Endothelial cell of umbilical vein (primary cell): ENCODE results near the gene ARHGAP22. TPM values are rescaled to one million over a fixed set of nuclear protein-coding genes. Genes with fewer than 3 reads are reported as not detected.

ENCODE experiments used
- BruUV-seq: library from RNA; stranded (reverse); fragments of 400-500 nt; replicated peaks from 2 replicates; lab custom pipeline; 2021; lab: Mats Ljungman, UMichigan
- CTCF ChIA-PET: fragments of 300-600, 350-600 bp; sonication (Branson Sonifier 250); formaldehyde crosslinking; loops from one replicate; lab custom pipeline; 2021; ENCODE audit warnings: antibody characterized with exemption, inconsistent platforms; lab: Charles Lee
- POLR2A ChIA-PET: fragments of 300-600, 350-600 bp; sonication (Branson Sonifier 250); formaldehyde crosslinking; loops from one replicate; lab custom pipeline; 2021; ENCODE audit warnings: antibody characterized with exemption, inconsistent platforms; lab: Charles Lee
- DNase-seq: peaks from one replicate; pipeline ENCODE4 v3.0.0-alpha.2; 2011; ENCODE audit warnings: low read depth, low spot score
- FAIRE-seq: peaks from 2 replicates; lab custom pipeline; 2011; peaks lifted over from hg19 to GRCh38; lab: Jason Lieb, UNC
- H2AFZ ChIP-seq: 2 replicates; pipeline ENCODE4 v1.6.0; 2012; ENCODE audit warnings: low read depth, low read length, control low read depth, inconsistent platforms
- H3K27ac ChIP-seq: 2 replicates; pipeline ENCODE4 v1.5.1; 2011; ENCODE audit warnings: low read depth, mild to moderate bottlenecking, control low read depth, low read length, moderate library complexity; ENCODE audit not compliant: insufficient read depth
- H3K27me3 ChIP-seq, 2 experiments: 2 replicates each; pipeline versions ENCODE4 v1.6.0 to v1.6.1; 2011; ENCODE audit warnings: low read length in 2 of 2, mixed read lengths in 1 of 2; ENCODE audit not compliant: control insufficient read depth in 2 of 2, insufficient read depth in 2 of 2
- H3K36me3 ChIP-seq, 2 experiments: 2 replicates in 1 of 2; 3 replicates in 1 of 2; pipeline ENCODE4 v1.5.1; 2011; ENCODE audit warnings: low read length in 2 of 2, mild to moderate bottlenecking in 1 of 2, moderate library complexity in 1 of 2; ENCODE audit not compliant: control insufficient read depth in 2 of 2, insufficient read depth in 2 of 2; ENCODE audit errors: extremely low read depth in 1 of 2
- H3K4me1 ChIP-seq: 3 replicates; pipeline ENCODE4 v1.5.1; 2011; ENCODE audit warnings: mild to moderate bottlenecking, low read length; ENCODE audit not compliant: control insufficient read depth, insufficient read depth; ENCODE audit errors: extremely low read depth
- H3K4me2 ChIP-seq: 2 replicates; pipeline ENCODE4 v1.6.1; 2011; ENCODE audit warnings: low read length, control low read depth, mixed read lengths; ENCODE audit not compliant: insufficient read depth
- H3K4me3 ChIP-seq, 3 experiments: fragments of 200-600 bp in 1 of 3; sonication (generic), shearing (Covaris generic) in 1 of 3; replicated peaks in 1 of 3; 2 replicates each; pipeline ENCODE4 v1.5.1; 2011 to 2016; ENCODE audit warnings: control low read depth in 3 of 3, low read length in 3 of 3, mild to moderate bottlenecking in 2 of 3, inconsistent platforms in 1 of 3, low read depth in 1 of 3, moderate library complexity in 1 of 3; ENCODE audit not compliant: insufficient read depth in 1 of 3
- H3K79me2 ChIP-seq: 2 replicates; pipeline ENCODE4 v1.6.0; 2012; ENCODE audit warnings: low read length, inconsistent platforms; ENCODE audit not compliant: control insufficient read depth, insufficient read depth
- H3K9ac ChIP-seq: replicated peaks from 2 replicates; pipeline ENCODE3; 2011; ENCODE audit warnings: low read length, control low read depth; ENCODE audit not compliant: insufficient read depth; ENCODE audit errors: extremely low read depth
- H3K9me1 ChIP-seq: replicated peaks from 3 replicates; pipeline ENCODE4 v1.6.0; 2011; ENCODE audit warnings: mild to moderate bottlenecking, low read length; ENCODE audit not compliant: control insufficient read depth, insufficient read depth; ENCODE audit errors: extremely low read depth
- H3K9me3 ChIP-seq: replicated peaks from 2 replicates; pipeline ENCODE4 v1.5.1; 2012; ENCODE audit warnings: low read length, inconsistent platforms; ENCODE audit not compliant: control insufficient read depth, insufficient read depth
- H4K20me1 ChIP-seq: replicated peaks from 2 replicates; pipeline ENCODE3; 2011; ENCODE audit warnings: mild to moderate bottlenecking, low read length; ENCODE audit not compliant: control insufficient read depth, insufficient read depth; ENCODE audit errors: extremely low read depth
- EZH2 ChIP-seq: IDR thresholded peaks from 2 replicates; pipeline ENCODE4 v1.6.1; 2012; ENCODE audit warnings: borderline replicate concordance, low read depth, mild to moderate bottlenecking, moderate library complexity, low read length, inconsistent platforms; ENCODE audit not compliant: severe bottlenecking
- POLR2A ChIP-seq: IDR thresholded peaks from 2 replicates; pipeline ENCODE4 v1.6.1; 2012; ENCODE audit warnings: low read depth, mild to moderate bottlenecking, control low read depth, low read length
- dilution Hi-C: fragments of 300-500 bp; cut with MboI; formaldehyde crosslinking; loops from one replicate; pipeline ENCODE4 v1.15.0; 2019; ENCODE audit warnings: low sequenced_read_pairs; ENCODE audit not compliant: extremely low pct_ligation_motif_present
- intact Hi-C: fragments of 100-400 bp; cut with micrococcal nuclease; formaldehyde crosslinking; loops from one replicate; pipeline ENCODE4 v1.10.0; 2022
- polyA plus RNA-seq, 4 experiments: library from polyadenylated mRNA; depleted of rRNA in 3 of 4; stranded (reverse) in 3 of 4; unstranded in 1 of 4; fragments of >200 nt; gene quantifications; 2 replicates each; pipeline versions ENCODE4 v1.2.1 to v1.2.3, GENCODE V29; 2011 to 2012; ENCODE audit warnings: missing spikeins in 1 of 4
- total RNA-seq: library from RNA; stranded (reverse); gene quantifications from 2 replicates; pipeline ENCODE4 v1.2.3, GENCODE V29; 2021
- TF ChIP-seq, protein P1 (sequence below), 2 donors: IDR thresholded peaks; 1 replicate in 1 of 2; 2 replicates in 1 of 2; pipeline ENCODE4 v1.5.1; 2011; ENCODE audit warnings: low read length in 2 of 2, mild to moderate bottlenecking in 2 of 2, moderate library complexity in 2 of 2, control low read depth in 1 of 2, inconsistent platforms in 1 of 2, low read depth in 1 of 2; ENCODE audit not compliant: insufficient read depth in 1 of 2; ENCODE audit errors: extremely low read depth in 1 of 2

Gene ARHGAP22
- total and polyA plus RNA-seq, 2 donors (not counting 3 experiments of a cell fraction or from before 2014, with no cell fraction given): 8.6 to 50.3 TPM

DNA sequence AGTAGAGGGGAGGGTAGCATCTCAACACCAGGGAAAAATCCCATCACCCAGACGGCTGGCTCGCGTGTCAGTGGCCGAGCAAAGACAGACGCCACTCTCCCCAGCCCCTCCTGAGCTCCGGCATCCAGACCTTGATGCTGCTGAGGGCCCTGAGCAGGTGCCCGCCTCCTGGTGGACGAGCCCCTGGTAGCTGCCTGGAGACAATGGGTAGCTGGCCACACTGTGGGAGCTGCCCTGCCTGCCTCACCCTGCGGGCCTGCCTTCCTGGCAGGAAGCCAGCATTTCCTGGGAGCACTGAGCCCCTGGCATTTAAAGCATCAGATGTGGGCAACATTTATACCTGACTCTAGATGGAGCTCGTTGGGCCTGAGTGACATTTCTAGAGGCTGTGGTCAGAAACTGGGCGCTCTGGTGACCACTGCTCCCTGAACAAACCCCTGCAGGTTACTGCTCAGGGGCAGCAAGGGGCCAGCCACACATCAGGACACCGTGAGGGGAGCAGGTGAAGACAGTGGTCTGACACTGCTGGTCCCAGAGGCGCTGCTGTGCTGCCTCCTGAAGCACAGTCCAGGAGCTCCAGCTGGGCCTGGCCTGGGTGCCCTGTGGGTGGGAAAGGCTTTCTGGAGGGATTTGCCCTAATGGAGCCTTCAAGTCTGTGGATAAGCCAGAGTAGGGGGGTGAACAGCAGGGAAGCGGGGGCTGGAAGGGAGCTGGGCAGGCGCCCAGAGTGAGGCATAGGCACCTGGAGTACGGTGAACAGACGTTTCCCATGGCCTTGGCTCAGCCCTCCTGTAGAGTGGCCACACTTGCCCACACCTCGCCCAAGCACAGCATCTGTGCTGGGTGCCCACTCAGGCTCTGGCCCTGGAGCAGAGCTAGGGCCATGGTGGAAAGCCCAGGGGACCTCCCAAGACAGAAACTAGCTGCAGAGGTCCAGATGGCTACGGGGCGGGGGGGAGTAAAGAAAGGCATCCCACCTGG lies 159.7 kb downstream of the ARHGAP22 start:
- Histone ChIP-seq H3K9ac (no peak overlapping the region), H3K4me3 (no peak overlapping the region), H3K27me3 (no peaks in the 10 kb centered on the region), H3K36me3 (peaks cover 4 to 9% of the 10 kb centered on the region in 2 experiments), H3K9me3 (no peaks in the 10 kb centered on the region), H3K9me1 (no peaks in the 10 kb centered on the region), H3K27ac (no peak overlapping the region), H3K4me2 (no peak overlapping the region), H2AFZ (no peak overlapping the region), H3K4me1 (peaks cover 5% of the 10 kb centered on the region), H4K20me1 (no peaks in the 10 kb centered on the region), H3K79me2 (no peaks in the 10 kb centered on the region)
- FAIRE-seq: no peak
- no peak for TF ChIP-seq EZH2
- TF ChIP-seq POLR2A: no peak
- dilution Hi-C loops: no loop called here
- ChIA-PET POLR2A (interaction anchor here (1.0 kb wide), 1 partner anchor 81 kb away, joined by 4 read pairs; no protein-coding TSS in a partner anchor), CTCF (interaction anchor here (0.6 to 4.0 kb wide), 36 partner anchors 9 to 229 kb away, joined by 3 to 73 read pairs (median 4); no protein-coding TSS in a partner anchor)
- no peak for DNase-seq
- BruUV-seq: no TSS peak
- intact Hi-C loops: loop anchor here (1.0 kb wide), 3 partner anchors 61 to 211 kb away; no protein-coding TSS in a partner anchor

DNA sequence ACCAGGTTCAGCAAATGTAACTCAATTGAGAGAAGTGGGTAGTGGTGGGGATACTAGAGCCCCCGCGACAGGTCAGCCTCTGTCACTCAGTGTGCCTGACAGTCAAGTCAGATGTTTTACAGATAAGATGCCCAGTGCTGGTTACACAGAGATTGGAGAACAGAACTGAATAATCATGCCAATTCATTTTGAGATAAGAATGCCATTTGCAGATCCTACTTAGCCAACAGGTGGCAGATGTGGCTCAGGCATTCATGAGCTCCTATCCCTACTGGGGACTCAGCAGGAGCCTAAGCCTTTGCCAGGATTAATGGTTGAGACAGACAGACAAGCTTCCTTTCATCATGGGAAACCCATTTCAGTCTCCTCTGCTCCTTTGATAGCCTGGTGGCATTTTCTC lies 160.6 kb downstream of the ARHGAP22 start:
- Histone ChIP-seq H3K36me3 (peaks cover 4 to 6% of the 10 kb centered on the region in 2 experiments), H3K9me3 (no peaks in the 10 kb centered on the region), H3K9me1 (no peaks in the 10 kb centered on the region), H2AFZ (no peak overlapping the region), H3K27ac (no peak overlapping the region), H3K27me3 (no peaks in the 10 kb centered on the region), H3K9ac (no peak overlapping the region), H4K20me1 (no peaks in the 10 kb centered on the region), H3K4me3 (no peak overlapping the region), H3K4me2 (no peak overlapping the region), H3K4me1 (peaks cover 5% of the 10 kb centered on the region), H3K79me2 (no peaks in the 10 kb centered on the region)
- DNase-seq: peak; percentile 76
- CTCF ChIA-PET: interaction anchor here (0.6 to 4.0 kb wide), 36 partner anchors 8 to 229 kb away, joined by 3 to 73 read pairs (median 4); no protein-coding TSS in a partner anchor
- BruUV-seq: no TSS peak
- no peak for TF ChIP-seq POLR2A
- TF ChIP-seq, protein P1, sequence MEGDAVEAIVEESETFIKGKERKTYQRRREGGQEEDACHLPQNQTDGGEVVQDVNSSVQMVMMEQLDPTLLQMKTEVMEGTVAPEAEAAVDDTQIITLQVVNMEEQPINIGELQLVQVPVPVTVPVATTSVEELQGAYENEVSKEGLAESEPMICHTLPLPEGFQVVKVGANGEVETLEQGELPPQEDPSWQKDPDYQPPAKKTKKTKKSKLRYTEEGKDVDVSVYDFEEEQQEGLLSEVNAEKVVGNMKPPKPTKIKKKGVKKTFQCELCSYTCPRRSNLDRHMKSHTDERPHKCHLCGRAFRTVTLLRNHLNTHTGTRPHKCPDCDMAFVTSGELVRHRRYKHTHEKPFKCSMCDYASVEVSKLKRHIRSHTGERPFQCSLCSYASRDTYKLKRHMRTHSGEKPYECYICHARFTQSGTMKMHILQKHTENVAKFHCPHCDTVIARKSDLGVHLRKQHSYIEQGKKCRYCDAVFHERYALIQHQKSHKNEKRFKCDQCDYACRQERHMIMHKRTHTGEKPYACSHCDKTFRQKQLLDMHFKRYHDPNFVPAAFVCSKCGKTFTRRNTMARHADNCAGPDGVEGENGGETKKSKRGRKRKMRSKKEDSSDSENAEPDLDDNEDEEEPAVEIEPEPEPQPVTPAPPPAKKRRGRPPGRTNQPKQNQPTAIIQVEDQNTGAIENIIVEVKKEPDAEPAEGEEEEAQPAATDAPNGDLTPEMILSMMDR (IDR thresholded peaks at IDR 0.05; ENCODE audit: extremely low read depth in 1 of 2, insufficient read depth in 1 of 2, low read depth in 1 of 2, low read length in 2 of 2): peak; percentile 29 to 58
- FAIRE-seq: peak; percentile 70
- intact Hi-C loops: loop anchor here (1.0 kb wide), 3 partner anchors 62 to 212 kb away; no protein-coding TSS in a partner anchor
- dilution Hi-C loops: no loop called here
- POLR2A ChIA-PET: interaction anchor here (1.0 kb wide), 1 partner anchor 80 kb away, joined by 4 read pairs; no protein-coding TSS in a partner anchor
